LNCaP clone FGC (cell line): ENCODE results near the gene BMI1.
A peak's percentile ranks its signal among the peaks of the same experiment; 100 is the strongest.

Experiments
- DNase-seq: peaks from one replicate; pipeline ENCODE4 v3.0.0-alpha.2; 2011; ENCODE audit warnings: low read depth
- H3K4me3 ChIP-seq: 2 replicates; pipeline ENCODE4 v1.5.1; 2011; ENCODE audit warnings: mild to moderate bottlenecking, low read depth, low read length, control low read depth
- TF ChIP-seq, protein P1 (sequence below): IDR thresholded peaks from 2 replicates; pipeline ENCODE4 v1.5.1; 2012; ENCODE audit warnings: mild to moderate bottlenecking; ENCODE audit not compliant: control insufficient read depth, insufficient read depth; ENCODE audit errors: extremely low read depth

The BMI1 gene

DNA sequence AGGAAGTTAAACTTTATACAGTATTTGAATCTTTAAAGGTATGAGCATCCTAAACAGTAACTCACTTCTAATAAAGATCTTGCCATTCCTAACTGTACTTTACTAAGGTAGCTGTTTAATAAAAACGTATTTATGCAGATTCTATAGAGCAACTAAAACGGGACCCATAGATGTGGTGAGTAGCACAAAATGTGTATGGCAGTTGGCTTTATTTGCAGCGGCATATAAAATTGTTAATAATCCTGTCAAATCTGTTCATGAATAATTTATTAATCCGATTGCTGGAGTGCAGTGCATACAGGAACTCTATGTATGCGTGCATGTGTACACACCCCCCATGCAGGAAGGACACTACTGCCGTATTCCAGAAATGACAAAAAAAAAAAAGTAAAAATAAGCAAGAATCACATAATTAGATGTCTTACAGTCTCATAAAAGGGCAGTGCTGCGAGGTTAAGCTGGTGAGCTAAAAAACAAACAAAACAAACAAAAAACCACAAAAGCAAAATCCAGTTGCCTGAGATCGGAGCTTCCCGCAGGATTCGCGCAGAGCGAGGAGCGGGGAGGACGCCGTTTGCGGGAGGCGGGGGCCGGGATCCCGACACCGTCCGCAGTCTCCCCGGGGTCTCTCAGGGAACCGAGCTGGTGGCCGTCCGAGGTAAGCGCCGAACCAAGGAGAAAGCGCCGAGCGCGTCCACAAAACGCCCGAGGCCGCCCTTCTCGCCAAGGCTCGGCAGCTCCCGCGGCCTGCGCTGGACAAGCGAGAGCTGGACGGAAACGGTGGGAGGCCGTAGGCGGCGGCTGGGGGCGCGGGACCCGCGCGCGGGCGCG is 5.2 kb upstream of the BMI1 start:
- no peak for DNase-seq
- TF ChIP-seq, protein P1, sequence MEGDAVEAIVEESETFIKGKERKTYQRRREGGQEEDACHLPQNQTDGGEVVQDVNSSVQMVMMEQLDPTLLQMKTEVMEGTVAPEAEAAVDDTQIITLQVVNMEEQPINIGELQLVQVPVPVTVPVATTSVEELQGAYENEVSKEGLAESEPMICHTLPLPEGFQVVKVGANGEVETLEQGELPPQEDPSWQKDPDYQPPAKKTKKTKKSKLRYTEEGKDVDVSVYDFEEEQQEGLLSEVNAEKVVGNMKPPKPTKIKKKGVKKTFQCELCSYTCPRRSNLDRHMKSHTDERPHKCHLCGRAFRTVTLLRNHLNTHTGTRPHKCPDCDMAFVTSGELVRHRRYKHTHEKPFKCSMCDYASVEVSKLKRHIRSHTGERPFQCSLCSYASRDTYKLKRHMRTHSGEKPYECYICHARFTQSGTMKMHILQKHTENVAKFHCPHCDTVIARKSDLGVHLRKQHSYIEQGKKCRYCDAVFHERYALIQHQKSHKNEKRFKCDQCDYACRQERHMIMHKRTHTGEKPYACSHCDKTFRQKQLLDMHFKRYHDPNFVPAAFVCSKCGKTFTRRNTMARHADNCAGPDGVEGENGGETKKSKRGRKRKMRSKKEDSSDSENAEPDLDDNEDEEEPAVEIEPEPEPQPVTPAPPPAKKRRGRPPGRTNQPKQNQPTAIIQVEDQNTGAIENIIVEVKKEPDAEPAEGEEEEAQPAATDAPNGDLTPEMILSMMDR = no peak

GRCh38 chr10:22316286-22317075 is 4.4 kb upstream of the BMI1 start, which contains the start of gene COMMD3:
Gene COMMD3 (plus strand): TSS chr10:22316388. CDS start chr10:22316418, 30 bp downstream.
- peak; percentile 68 for DNase-seq
- H3K4me3 ChIP-seq = peak within 1 kb of the TSS; percentile 91
- TF ChIP-seq, protein P1 = no peak

More for the DNA sequence above, 5.2 kb upstream of the BMI1 start:
- peak overlapping the region; percentile 91 for H3K4me3 ChIP-seq

GRCh38 chr10:22317076-22317370 is 3.9 kb upstream of the BMI1 start:
- no peak for DNase-seq
- peak overlapping the region; percentile 91 for H3K4me3 ChIP-seq
- TF ChIP-seq, protein P1 = no peak

DNA sequence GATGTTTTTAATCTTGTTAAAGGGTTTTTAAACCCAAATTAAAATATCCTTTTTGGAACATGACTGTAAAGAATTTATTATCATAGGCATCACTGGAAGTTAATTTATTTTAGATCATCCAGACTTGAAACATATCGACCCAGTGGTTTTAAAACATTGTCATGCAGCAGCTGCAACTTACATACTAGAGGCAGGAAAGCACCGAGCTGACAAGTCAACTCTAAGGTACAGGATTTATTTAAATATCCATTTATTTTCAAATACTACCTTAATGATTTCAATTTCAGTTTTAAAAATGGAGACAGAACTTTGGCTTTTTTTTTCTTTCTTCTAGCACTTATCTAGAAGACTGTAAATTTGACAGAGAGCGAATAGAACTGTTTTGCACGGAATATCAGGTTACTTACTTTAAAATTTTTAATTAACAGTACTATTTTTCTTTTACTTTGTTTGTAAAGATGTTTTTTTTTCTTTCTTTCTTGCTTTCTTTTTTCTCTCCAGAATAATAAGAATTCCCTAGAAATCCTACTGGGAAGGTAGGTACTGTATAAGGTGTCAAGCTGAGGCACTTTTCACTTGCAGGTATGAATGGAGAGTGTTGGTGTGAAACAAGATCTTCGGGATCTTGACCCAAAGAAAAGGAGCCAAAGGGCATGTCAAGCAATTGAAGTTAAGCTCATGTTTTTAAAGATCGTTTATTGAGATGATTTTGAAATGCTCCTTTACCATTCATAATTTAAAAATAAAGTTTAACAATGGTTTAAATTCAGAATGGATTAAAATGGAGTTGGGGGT is 2.9 kb upstream of the BMI1 start:
- TF ChIP-seq, protein P1 = no peak
- H3K4me3 ChIP-seq = no peak overlapping the region; the same call in 1 of the 2 replicates
- no peak for DNase-seq

GRCh38 chr10:22318772-22319171 is 2.1 kb upstream of the BMI1 start:
- TF ChIP-seq, protein P1 = no peak

DNA sequence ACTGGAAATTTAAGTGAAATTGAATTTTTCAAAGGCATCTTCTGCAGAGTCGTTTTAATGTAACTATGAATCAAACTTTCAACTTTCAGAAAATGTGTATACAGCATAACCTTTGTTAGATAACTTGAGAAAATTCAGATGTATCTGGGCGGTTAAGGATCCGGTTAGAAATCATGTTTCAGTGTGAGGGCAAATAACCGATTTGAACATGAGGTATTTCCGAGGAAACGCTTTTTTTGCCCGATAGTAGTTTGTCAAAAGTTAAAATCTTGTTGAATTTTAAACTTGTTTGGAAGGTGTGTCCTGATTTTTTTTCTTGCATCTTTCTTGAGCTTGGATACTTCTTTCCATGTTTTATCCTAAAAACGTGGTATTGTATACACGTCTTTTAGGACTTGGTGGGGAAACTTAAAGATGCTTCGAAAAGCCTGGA is 1.3 kb upstream of the BMI1 start:
- no peak overlapping the region for H3K4me3 ChIP-seq
- no peak for DNase-seq
- TF ChIP-seq, protein P1 = no peak

More at GRCh38 chr10:22318772-22319171, 2.1 kb upstream of the BMI1 start:
- no peak overlapping the region for H3K4me3 ChIP-seq
- no peak for DNase-seq
